Fibroblast of the aortic adventitia (primary cell): ENCODE data around the gene TMEM30B. TPM values are rescaled to one million over a fixed set of nuclear protein-coding genes. Genes with fewer than 3 reads are reported as not detected.
A peak's percentile ranks its signal among the peaks of the same experiment; 100 is the strongest.

Experiments used
- DNase-seq: peaks from one replicate; pipeline ENCODE4 v3.0.0-alpha.2; 2010; ENCODE audit warnings: low read depth
- H3K4me3 ChIP-seq: 2 replicates; pipeline ENCODE4 v1.5.1; 2011; ENCODE audit warnings: low read depth, mild to moderate bottlenecking, control low read depth, low read length, moderate library complexity
- CTCF ChIP-seq: IDR thresholded peaks from 2 replicates; pipeline ENCODE4 v1.5.1; 2011; ENCODE audit warnings: mild to moderate bottlenecking, low read length, control low read depth, inconsistent platforms; ENCODE audit not compliant: insufficient read depth
- total RNA-seq: library from RNA; depleted of rRNA; stranded (reverse); fragments of >200 nt; gene quantifications from 2 replicates; pipeline ENCODE4 v1.2.3, GENCODE V29; 2012; ENCODE audit warnings: low replicate concordance

Gene TMEM30B
- total RNA-seq, 1 donor, result 4.9 TPM

DNA sequence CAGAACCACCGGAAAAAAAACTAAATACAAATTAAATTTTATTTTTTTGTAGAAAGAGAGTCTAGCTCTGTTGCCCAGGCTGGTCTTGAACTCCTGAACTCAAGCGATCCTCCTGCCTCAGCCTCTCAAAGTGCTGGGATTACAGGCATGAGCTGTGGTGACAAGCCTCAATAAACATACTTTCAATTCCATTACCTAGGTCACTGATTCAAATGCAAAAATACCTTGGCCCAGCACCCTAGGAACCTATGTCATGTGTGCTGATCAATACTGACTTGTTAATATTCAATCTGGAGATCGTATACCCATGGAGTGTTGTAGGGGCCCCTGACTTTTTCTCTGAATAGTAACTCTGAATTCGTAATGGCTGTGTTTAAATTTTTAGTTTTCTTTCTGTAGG, 7.1 kb upstream of the TMEM30B start:
- no peak for DNase-seq
- H3K4me3 ChIP-seq, result no peak overlapping the region
- no peak for TF ChIP-seq CTCF

GRCh38 chr14:61287196-61287595, 6.1 kb upstream of the TMEM30B start:
- DNase-seq, result no peak
- H3K4me3 ChIP-seq, result no peak overlapping the region
- no peak for TF ChIP-seq CTCF

- no peak for DNase-seq
- no peak for TF ChIP-seq CTCF
- no peak overlapping the region for H3K4me3 ChIP-seq
These were observed 4.2 kb upstream of the TMEM30B start for GRCh38 chr14:61285364-61285763.

- no peak for DNase-seq
- TF ChIP-seq CTCF, result no peak
- no peak overlapping the region for H3K4me3 ChIP-seq
These were observed 2.9 kb upstream of the TMEM30B start for GRCh38 chr14:61284001-61284400.

- H3K4me3 ChIP-seq, result no peak overlapping the region
- no peak for DNase-seq
- TF ChIP-seq CTCF, result no peak
These were observed 1.6 kb upstream of the TMEM30B start for GRCh38 chr14:61282746-61283145.

DNA sequence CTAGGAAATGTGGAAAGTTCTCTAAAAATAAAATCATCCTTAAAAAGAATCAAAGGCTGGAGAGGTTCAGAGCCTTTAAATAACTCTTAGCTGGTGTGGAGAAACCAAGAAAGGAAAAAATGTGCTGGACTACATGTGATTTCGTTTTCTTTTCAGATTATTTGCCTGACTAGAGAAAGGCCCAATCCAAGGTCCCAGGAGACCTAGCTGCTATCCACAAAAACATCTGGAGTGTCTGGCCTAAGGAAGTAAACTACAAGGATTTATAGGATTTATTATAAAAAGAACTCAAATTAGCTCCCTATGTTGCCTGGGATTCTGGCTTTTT, 774 bp upstream of the TMEM30B start:
- no peak overlapping the region for H3K4me3 ChIP-seq
- DNase-seq, result peak; percentile 63
- no peak for TF ChIP-seq CTCF

DNA sequence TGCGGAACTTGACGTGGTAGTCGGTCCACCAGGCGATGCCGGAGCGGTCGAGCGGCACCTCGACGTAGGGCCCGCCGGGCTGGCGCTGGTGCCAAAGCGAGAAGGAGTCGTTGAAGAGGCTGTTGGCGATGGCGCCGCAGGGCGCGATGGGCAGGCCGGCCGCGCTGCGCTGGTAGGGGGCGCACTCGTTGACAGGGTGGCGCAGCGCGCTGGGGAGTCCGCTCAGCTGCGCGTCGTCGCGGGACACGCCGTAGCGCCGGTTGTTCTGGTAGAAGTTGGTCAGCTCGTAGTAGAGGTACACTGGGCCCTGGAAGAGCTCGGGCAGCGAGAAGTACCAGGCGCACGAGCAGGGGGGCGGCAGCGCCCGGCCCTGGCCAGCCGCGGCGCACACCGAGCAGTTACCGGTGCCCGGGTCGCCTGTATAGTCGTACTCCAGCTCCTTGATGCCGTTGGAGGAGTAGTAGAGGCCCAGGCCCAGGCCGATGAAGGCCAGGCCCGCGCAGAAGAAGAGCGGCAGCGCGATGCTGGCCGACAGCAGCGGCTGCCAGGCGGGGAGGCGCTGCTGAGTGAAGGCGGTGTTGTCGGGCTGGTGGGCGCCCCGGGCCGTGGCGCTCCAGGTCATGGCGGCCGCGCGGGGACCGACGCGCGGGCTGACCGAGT, 482 bp downstream of the TMEM30B start:
- peak; percentile 10 for TF ChIP-seq CTCF
- DNase-seq, result peak; percentile 36
- H3K4me3 ChIP-seq, result peak overlapping the region; percentile 46
